ENCODE results near the gene IFNAR1.

IFNAR1 gene

DNA sequence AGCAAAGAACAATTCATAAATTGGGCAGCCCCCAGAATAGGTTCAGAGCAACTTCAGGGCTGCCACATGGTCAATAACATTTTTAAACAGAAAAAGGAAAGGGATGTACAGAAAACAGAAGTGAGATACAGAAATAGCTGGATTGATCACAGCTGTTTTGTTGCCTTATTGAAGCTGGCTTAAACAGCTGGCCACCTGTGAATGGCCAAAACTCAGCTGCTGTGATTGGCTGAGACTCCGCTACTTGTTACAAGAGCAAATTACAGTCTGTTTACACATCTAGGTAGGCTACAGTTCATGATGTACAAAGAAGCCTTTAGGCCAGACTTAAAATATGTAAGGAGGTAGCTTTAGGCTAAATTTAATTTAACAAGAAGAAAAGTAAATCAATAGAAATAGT is 11.6 kb upstream of the IFNAR1 start:
- Histone ChIP-seq H3K9me2 (replicated peaks; ENCODE audit: insufficient read depth, low read length) (no peaks in the 10 kb centered on the region), H3K36me3 (ENCODE audit: low read length) (no peaks in the 10 kb centered on the region), H3K4me2 (ENCODE audit: low read depth, low read length, poor library complexity, severe bottlenecking) (no peak overlapping the region), H2AFZ (ENCODE audit: low read depth, low read length, severe bottlenecking) (no peak overlapping the region), H3K27me3 (ENCODE audit: low read length) (no peaks in the 10 kb centered on the region), H4K20me1 (ENCODE audit: low read depth, low read length) (no peaks in the 10 kb centered on the region), H3K27ac (ENCODE audit: low read depth, low read length) (no peak overlapping the region), H3K9ac (ENCODE audit: low read length) (no peak overlapping the region), H3K79me2 (ENCODE audit: insufficient read depth, low read length) (no peaks in the 10 kb centered on the region), H3K4me3 (ENCODE audit: insufficient read depth, low read length, poor library complexity, severe bottlenecking) (no peak overlapping the region), H3F3A (ENCODE audit: insufficient read depth) (peaks cover 16% of the 10 kb centered on the region), H3K9me3 (ENCODE audit: insufficient read depth, low read length) (no peaks in the 10 kb centered on the region)
- TF ChIP-seq, protein P1, sequence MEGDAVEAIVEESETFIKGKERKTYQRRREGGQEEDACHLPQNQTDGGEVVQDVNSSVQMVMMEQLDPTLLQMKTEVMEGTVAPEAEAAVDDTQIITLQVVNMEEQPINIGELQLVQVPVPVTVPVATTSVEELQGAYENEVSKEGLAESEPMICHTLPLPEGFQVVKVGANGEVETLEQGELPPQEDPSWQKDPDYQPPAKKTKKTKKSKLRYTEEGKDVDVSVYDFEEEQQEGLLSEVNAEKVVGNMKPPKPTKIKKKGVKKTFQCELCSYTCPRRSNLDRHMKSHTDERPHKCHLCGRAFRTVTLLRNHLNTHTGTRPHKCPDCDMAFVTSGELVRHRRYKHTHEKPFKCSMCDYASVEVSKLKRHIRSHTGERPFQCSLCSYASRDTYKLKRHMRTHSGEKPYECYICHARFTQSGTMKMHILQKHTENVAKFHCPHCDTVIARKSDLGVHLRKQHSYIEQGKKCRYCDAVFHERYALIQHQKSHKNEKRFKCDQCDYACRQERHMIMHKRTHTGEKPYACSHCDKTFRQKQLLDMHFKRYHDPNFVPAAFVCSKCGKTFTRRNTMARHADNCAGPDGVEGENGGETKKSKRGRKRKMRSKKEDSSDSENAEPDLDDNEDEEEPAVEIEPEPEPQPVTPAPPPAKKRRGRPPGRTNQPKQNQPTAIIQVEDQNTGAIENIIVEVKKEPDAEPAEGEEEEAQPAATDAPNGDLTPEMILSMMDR (IDR thresholded peaks at IDR 0.05; ENCODE audit: insufficient read depth, low read length, poor library complexity, severe bottlenecking): no peak
- TF ChIP-seq EZH2phosphoT487 (conservative IDR thresholded peaks at IDR 0.05; ENCODE audit: low read length): no peak

DNA sequence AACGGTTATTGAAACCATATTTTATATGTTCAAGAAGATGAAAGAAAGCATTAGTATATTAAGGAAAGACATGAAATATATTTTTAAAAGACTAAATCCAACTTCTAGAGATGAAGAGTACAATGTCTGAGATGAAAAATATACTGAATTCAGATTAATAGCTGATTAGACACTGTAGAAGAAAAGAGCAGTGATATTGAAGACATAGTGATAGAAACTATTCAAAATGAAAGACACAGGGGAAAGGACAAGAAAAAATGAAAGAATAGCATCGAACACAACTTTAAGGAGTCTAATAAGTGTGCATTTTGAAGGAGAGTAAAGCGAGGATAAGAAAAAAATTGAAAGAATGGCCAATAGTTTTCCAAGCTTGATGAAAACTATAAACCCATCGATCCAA is 11.2 kb upstream of the IFNAR1 start:
- Histone ChIP-seq H3K4me3 (ENCODE audit: insufficient read depth, low read length, poor library complexity, severe bottlenecking) (no peak overlapping the region), H3F3A (ENCODE audit: insufficient read depth) (peaks cover 11% of the 10 kb centered on the region), H3K79me2 (ENCODE audit: insufficient read depth, low read length) (no peaks in the 10 kb centered on the region), H4K20me1 (ENCODE audit: low read depth, low read length) (no peaks in the 10 kb centered on the region), H2AFZ (ENCODE audit: low read depth, low read length, severe bottlenecking) (no peak overlapping the region), H3K9me3 (ENCODE audit: insufficient read depth, low read length) (no peaks in the 10 kb centered on the region), H3K9me2 (replicated peaks; ENCODE audit: insufficient read depth, low read length) (no peaks in the 10 kb centered on the region), H3K9ac (ENCODE audit: low read length) (no peak overlapping the region), H3K27me3 (ENCODE audit: low read length) (no peaks in the 10 kb centered on the region), H3K27ac (ENCODE audit: low read depth, low read length) (no peak overlapping the region), H3K36me3 (ENCODE audit: low read length) (no peaks in the 10 kb centered on the region), H3K4me2 (ENCODE audit: low read depth, low read length, poor library complexity, severe bottlenecking) (no peak overlapping the region)
- TF ChIP-seq, protein P1 (IDR thresholded peaks at IDR 0.05; ENCODE audit: insufficient read depth, low read length, poor library complexity, severe bottlenecking): no peak
- no peak for TF ChIP-seq EZH2phosphoT487 (conservative IDR thresholded peaks at IDR 0.05; ENCODE audit: low read length)

DNA sequence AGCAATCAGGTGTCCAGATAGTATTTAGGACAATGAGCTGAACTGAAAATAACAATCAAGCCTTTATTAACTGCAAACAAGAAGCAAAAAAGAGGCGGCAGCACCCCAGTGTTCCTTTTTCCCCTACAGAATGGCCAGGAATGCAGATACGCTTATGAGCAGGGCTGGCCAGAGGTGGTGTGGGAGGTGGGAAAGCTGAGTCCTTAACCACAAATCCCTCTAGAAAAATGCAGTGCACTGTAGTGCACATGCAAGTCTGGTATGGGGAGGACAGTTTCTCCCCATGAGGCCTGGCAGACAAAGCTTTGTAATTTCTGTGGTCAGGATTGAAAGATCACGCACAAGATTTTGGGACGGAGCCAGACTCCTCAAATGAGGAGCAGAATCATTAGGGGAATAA is 10.7 kb upstream of the IFNAR1 start:
- Histone ChIP-seq H4K20me1 (ENCODE audit: low read depth, low read length) (no peaks in the 10 kb centered on the region), H3K9ac (ENCODE audit: low read length) (no peak overlapping the region), H3K4me3 (ENCODE audit: insufficient read depth, low read length, poor library complexity, severe bottlenecking) (no peak overlapping the region), H3K9me3 (ENCODE audit: insufficient read depth, low read length) (no peaks in the 10 kb centered on the region), H3K9me2 (replicated peaks; ENCODE audit: insufficient read depth, low read length) (no peaks in the 10 kb centered on the region), H3K27ac (ENCODE audit: low read depth, low read length) (no peak overlapping the region), H3K79me2 (ENCODE audit: insufficient read depth, low read length) (no peaks in the 10 kb centered on the region), H3K4me2 (ENCODE audit: low read depth, low read length, poor library complexity, severe bottlenecking) (no peak overlapping the region), H3K27me3 (ENCODE audit: low read length) (no peaks in the 10 kb centered on the region), H3F3A (ENCODE audit: insufficient read depth) (peaks cover 6% of the 10 kb centered on the region), H2AFZ (ENCODE audit: low read depth, low read length, severe bottlenecking) (no peak overlapping the region), H3K36me3 (ENCODE audit: low read length) (no peaks in the 10 kb centered on the region)
- TF ChIP-seq, protein P1 (IDR thresholded peaks at IDR 0.05; ENCODE audit: insufficient read depth, low read length, poor library complexity, severe bottlenecking): no peak
- no peak for TF ChIP-seq EZH2phosphoT487 (conservative IDR thresholded peaks at IDR 0.05; ENCODE audit: low read length)
